Upper lobe of left lung (tissue), 6 donors: Measurements from ENCODE around the gene ALDH1A3. TPM values are rescaled to one million over a fixed set of nuclear protein-coding genes. Genes with fewer than 3 reads are reported as not detected.

Experiments
- ATAC-seq, 2 donors: fragments of 200-7000 bp; cut with Tn5 transposase; one replicate each; pipeline ENCODE4 v1.9.1; 2022; ENCODE audit warnings: mild to moderate bottlenecking in 2 of 2, moderate library complexity in 2 of 2; ENCODE audit not compliant: low FRiP score in 2 of 2
- DNase-seq, 2 donors: peaks; one replicate each; pipeline ENCODE4 v3.0.0-alpha.2; 2019 to 2020
- H3K27ac ChIP-seq, 4 donors: fragments of 200-600 bp; sonication (generic); one replicate each; pipeline ENCODE4 v1.5.1; 2016 to 2019
- H3K27me3 ChIP-seq, 4 donors: fragments of 200-600 bp; sonication (generic); one replicate each; pipeline ENCODE4 v1.5.1; 2017 to 2019
- H3K36me3 ChIP-seq, 4 donors: fragments of 200-600 bp; sonication (generic); one replicate each; pipeline ENCODE4 v1.5.1; 2016 to 2019
- H3K4me1 ChIP-seq, 4 donors: fragments of 200-600 bp; sonication (generic); one replicate each; pipeline ENCODE4 v1.5.1; 2018 to 2019
- H3K4me3 ChIP-seq, 4 donors: fragments of 200-600 bp; sonication (generic); one replicate each; pipeline ENCODE4 v1.5.1; 2017 to 2019; ENCODE audit warnings: mild to moderate bottlenecking in 2 of 4, moderate library complexity in 1 of 4
- H3K9me3 ChIP-seq, 4 donors: fragments of 200-600 bp; sonication (generic); one replicate each; pipeline ENCODE4 v1.5.1; 2018 to 2019
- EP300 ChIP-seq, 4 donors: sonication (generic); formaldehyde crosslinking; IDR thresholded peaks; one replicate each; pipeline ENCODE4 v1.5.1; 2017; ENCODE audit warnings: antibody characterized with exemption in 4 of 4, control low read depth in 2 of 4
- POLR2A ChIP-seq, 4 donors: fragments of 450-650 bp; IDR thresholded peaks; one replicate each; pipeline ENCODE4 v1.5.1; 2016 to 2017; ENCODE audit warnings: antibody characterized with exemption in 4 of 4, mild to moderate bottlenecking in 2 of 4
- POLR2AphosphoS5 ChIP-seq, 2 donors: sonication (generic); formaldehyde crosslinking; IDR thresholded peaks; one replicate each; pipeline ENCODE4 v1.5.1; 2017; ENCODE audit warnings: antibody characterized with exemption in 2 of 2
- WGBS, 2 donors: methylation state at CpG; one replicate each; pipeline ENCODE4 v1.1.5; 2017 to 2018; 5-methylcytosine and 5-hydroxymethylcytosine counted together
- total RNA-seq, 6 donors: library from RNA; depleted of rRNA in 4 of 6; stranded (reverse); fragments of >200 nt in 4 of 6; gene quantifications; one replicate each; pipeline versions ENCODE4 v1.1.0 to v1.2.1, GENCODE V29; 2016 to 2021
- TF ChIP-seq, protein P1 (sequence below), 6 experiments: fragments of 450-650 bp in 4 of 6; fragments of 200-600 bp in 2 of 6; sonication (generic) in 2 of 6; IDR thresholded peaks; one replicate each; pipeline ENCODE4 v1.5.1; 2016 to 2019; ENCODE audit warnings: antibody characterized with exemption in 6 of 6
- donor health status: DM: no; HTN: no; CAD: no; lungs with moderate emphysema.
- donor health status: DM: no; HTN: yes; CAD: no; lungs with severe emphysema.

Gene ALDH1A3
- total RNA-seq, 6 donors from 2014 or later: 3.6 to 41.5 (median 14.1) TPM

DNA sequence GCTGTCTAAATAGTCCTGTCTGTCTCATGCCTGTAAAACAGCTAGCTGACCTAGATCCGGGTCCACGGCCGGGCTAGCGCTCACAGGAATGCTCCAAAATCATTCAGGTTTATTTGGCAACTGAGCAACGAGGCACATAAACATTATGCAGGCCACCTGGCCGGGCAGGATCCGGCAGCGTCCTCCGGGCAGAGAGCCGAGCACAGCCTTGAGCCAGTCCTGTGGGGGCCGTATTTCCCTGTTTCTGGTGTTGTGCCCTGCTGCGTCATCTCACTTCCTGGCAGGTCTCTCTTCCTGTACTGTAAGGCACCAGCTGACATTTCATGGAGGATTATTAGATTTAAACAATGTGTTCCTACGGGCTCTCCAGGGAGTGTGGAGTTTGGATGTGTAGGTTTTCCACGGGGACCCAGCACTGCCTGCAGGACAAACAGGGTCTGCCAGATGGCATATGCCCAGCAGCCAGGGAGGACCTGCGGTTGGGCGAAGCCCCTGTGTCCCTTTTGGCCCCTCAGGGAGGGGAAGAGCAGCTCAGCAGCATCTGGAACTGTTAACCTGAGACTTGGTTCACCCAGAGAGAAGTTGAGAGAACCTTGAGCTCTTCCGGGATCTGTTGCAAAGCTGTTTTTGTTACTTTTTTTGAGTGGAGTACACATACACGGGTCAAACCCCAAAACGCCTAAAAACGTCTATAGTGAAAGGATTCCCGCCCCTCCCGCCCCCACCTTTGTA lies 23.0 kb downstream of the ALDH1A3 start:
- 39 to 44% methylated on average over 19 to 22 of the region's 22 CpGs for WGBS, 2 donors
- no peaks in the 10 kb centered on the region for H3K9me3 ChIP-seq

DNA sequence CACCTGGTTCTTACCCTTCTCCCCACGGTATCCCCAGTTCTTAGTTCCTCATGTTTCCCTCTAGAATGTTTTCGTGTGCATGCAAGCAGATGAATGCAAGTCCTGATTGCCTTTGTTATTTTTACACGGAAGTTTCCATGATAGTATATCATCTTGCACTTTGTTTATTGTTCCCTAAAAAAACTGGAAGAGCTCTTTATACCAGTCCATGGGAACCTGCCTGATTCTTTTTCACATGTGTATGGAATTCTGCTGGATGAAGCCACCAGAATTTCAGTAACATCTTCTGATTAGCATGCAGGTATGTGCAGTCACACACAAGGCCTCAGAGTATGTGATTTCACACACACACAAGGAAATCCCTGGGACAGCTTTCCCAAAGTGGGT lies 23.5 kb downstream of the ALDH1A3 start:
- ATAC-seq: no peak
- Histone ChIP-seq H3K4me1 (peaks cover 5 to 10% (median 7%) of the 10 kb centered on the region in 4 donors), H3K36me3 (no peaks in the 10 kb centered on the region), H3K9me3 (no peaks in the 10 kb centered on the region), H3K27ac (peak overlapping the region in 3 of 4 donors; percentile 51 to 76 (median 64)), H3K27me3 (peaks cover 0 to 3% (median 0%) of the 10 kb centered on the region in 4 donors), H3K4me3 (no peak overlapping the region)
- 67 to 75% methylated on average over 3 of the region's 3 CpGs for WGBS, 2 donors
- DNase-seq: no peak
- TF ChIP-seq POLR2AphosphoS5 (IDR thresholded peaks at IDR 0.05) (no peak), EP300 (IDR thresholded peaks at IDR 0.05) (no peak), POLR2A (IDR thresholded peaks at IDR 0.05) (no peak)
- TF ChIP-seq, protein P1, sequence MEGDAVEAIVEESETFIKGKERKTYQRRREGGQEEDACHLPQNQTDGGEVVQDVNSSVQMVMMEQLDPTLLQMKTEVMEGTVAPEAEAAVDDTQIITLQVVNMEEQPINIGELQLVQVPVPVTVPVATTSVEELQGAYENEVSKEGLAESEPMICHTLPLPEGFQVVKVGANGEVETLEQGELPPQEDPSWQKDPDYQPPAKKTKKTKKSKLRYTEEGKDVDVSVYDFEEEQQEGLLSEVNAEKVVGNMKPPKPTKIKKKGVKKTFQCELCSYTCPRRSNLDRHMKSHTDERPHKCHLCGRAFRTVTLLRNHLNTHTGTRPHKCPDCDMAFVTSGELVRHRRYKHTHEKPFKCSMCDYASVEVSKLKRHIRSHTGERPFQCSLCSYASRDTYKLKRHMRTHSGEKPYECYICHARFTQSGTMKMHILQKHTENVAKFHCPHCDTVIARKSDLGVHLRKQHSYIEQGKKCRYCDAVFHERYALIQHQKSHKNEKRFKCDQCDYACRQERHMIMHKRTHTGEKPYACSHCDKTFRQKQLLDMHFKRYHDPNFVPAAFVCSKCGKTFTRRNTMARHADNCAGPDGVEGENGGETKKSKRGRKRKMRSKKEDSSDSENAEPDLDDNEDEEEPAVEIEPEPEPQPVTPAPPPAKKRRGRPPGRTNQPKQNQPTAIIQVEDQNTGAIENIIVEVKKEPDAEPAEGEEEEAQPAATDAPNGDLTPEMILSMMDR (IDR thresholded peaks at IDR 0.05): no peak

More for the DNA sequence above, 23.0 kb downstream of the ALDH1A3 start:
- ATAC-seq (peak; percentile 78 to 89), DNase-seq (peak; percentile 78 to 87)
- Histone ChIP-seq H3K4me3 (peak overlapping the region in 3 of 4 donors; percentile 5 to 39 (median 9)), H3K27ac (peak overlapping the region; percentile 51 to 76 (median 60)), H3K36me3 (no peaks in the 10 kb centered on the region), H3K4me1 (peaks cover 5 to 10% (median 7%) of the 10 kb centered on the region in 4 donors), H3K27me3 (peaks cover 0 to 3% (median 0%) of the 10 kb centered on the region in 4 donors)
- TF ChIP-seq POLR2AphosphoS5 (IDR thresholded peaks at IDR 0.05): peak; percentile 53 to 59
- TF ChIP-seq, protein P1 (IDR thresholded peaks at IDR 0.05): no peak

DNA sequence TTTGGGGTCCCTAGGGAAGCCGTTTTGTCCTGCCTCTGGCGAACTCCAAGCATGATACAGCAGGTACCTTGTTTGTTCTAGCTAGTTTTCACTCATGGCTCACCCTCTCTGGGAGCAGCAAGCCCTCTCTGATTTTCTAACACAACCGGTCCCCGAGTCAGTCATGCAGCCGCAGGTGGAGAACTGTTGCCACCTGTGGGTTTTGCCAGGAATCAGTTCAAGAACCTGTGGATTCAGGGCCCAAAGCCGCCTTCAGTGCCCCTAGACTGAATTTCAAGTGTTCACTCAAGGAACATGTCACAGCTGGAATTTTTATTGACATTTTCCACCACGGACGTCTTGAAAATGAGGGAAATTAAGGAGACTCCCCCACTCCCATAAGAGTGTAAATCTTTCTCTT lies 26.2 kb downstream of the ALDH1A3 start:
- H3K36me3 ChIP-seq: no peaks in the 10 kb centered on the region
- H3K9me3 ChIP-seq: no peaks in the 10 kb centered on the region
- ATAC-seq (no peak), DNase-seq (no peak)
- TF ChIP-seq EP300 (IDR thresholded peaks at IDR 0.05) (no peak), POLR2AphosphoS5 (IDR thresholded peaks at IDR 0.05) (no peak), POLR2A (IDR thresholded peaks at IDR 0.05) (no peak)
- TF ChIP-seq, protein P1 (IDR thresholded peaks at IDR 0.05): no peak
- no peak overlapping the region for H3K4me3 ChIP-seq
- peaks cover 0 to 3% (median 0%) of the 10 kb centered on the region in 4 donors for H3K27me3 ChIP-seq
- 82% methylated on average over 8 of the region's 8 CpGs for WGBS, 2 donors
- no peak overlapping the region for H3K27ac ChIP-seq
- peaks cover 5 to 10% (median 7%) of the 10 kb centered on the region in 4 donors for H3K4me1 ChIP-seq

DNA sequence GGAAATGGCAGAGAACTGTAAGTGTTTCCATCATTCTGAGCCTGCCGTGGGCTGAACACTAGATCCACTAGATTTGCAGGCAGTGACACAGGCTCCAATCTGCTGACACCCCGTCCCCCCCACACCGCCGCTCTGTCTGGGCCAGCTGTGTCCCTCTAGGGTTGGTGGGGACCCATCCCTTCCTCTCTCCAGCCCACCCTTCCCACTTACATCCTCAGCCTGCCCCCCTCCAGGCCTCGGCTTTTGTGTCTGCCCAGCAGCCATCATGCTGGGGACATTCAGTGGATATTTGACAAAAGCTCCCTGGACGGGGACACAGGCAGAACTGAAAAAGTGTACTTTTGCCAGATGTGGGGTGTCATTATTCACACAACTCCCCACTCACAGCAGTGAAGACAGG lies 28.8 kb downstream of the ALDH1A3 start:
- Histone ChIP-seq H3K9me3 (no peaks in the 10 kb centered on the region), H3K4me1 (no peaks in the 10 kb centered on the region), H3K27me3 (no peaks in the 10 kb centered on the region), H3K4me3 (no peak overlapping the region), H3K27ac (no peak overlapping the region), H3K36me3 (no peaks in the 10 kb centered on the region)
- 80 to 89% methylated on average over 6 of the region's 6 CpGs for WGBS, 2 donors
- no peak for TF ChIP-seq POLR2A (IDR thresholded peaks at IDR 0.05)
- TF ChIP-seq POLR2AphosphoS5 (IDR thresholded peaks at IDR 0.05): no peak
- TF ChIP-seq, protein P1 (IDR thresholded peaks at IDR 0.05): no peak
- TF ChIP-seq EP300 (IDR thresholded peaks at IDR 0.05): no peak
- ATAC-seq (no peak), DNase-seq (no peak)

DNA sequence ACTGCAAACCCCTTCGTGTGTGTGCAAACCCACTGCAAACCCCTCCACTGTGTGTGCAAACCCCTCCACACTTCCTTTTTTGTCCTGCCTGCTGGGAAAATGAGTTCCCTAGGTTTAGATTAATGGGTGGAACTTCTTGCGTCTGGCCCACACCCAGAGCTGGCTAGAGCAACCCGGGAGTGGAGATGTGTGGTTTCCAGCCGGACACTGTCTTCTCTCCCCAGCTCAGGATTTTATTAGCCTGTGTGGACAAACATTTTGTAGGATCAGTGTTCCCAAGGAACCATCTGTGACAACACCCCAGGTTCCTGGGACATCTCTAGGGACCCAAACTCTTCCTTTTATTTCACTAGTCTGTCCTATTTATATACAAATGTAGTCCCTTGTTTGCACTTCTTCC lies 29.9 kb downstream of the ALDH1A3 start:
- no peaks in the 10 kb centered on the region for H3K9me3 ChIP-seq
- no peaks in the 10 kb centered on the region for H3K27me3 ChIP-seq
- no peak overlapping the region for H3K27ac ChIP-seq
- no peak overlapping the region for H3K4me3 ChIP-seq
- 66 to 86% methylated on average over 3 to 4 of the region's 4 CpGs for WGBS, 2 donors
- peak in 1 of 2 donors; percentile 48 for ATAC-seq
- H3K36me3 ChIP-seq: no peaks in the 10 kb centered on the region
- DNase-seq: no peak
- TF ChIP-seq, protein P1 (IDR thresholded peaks at IDR 0.05): no peak
- no peak for TF ChIP-seq POLR2A (IDR thresholded peaks at IDR 0.05)
- no peak for TF ChIP-seq EP300 (IDR thresholded peaks at IDR 0.05)
- TF ChIP-seq POLR2AphosphoS5 (IDR thresholded peaks at IDR 0.05): no peak
- H3K4me1 ChIP-seq: peaks cover 0 to 2% (median 1%) of the 10 kb centered on the region in 4 donors
